Stimulated activated CD4-positive, alpha-beta T cell treated with anti-CD3 and anti-CD28 coated beads, Interleukin-4, amount 100 ng/mL, for 1 hour (primary cell): Measurements from ENCODE around the gene CYSRT1.

ENCODE experiments used
- DNase-seq: peaks from one replicate; pipeline ENCODE4 v3.0.0-alpha.2; 2020

Gene CYSRT1

GRCh38 chr9:137224830-137225694 lies at the start of gene CYSRT1:
TSS of gene CYSRT1 (plus strand) at chr9:137225174. CDS start at chr9:137225622, 448 bp downstream.
- no peak for DNase-seq

GRCh38 chr9:137175345-137175961 lies 49.5 kb upstream of the CYSRT1 start:
- DNase-seq, result no peak

- DNase-seq, result peak; percentile 26
These were observed 48.4 kb upstream of the CYSRT1 start for GRCh38 chr9:137176302-137177182.

GRCh38 chr9:137178201-137178938 lies 46.6 kb upstream of the CYSRT1 start:
- DNase-seq, result no peak

GRCh38 chr9:137178939-137179630 lies 45.9 kb upstream of the CYSRT1 start:
- no peak for DNase-seq

- no peak for DNase-seq
These were observed 45.2 kb upstream of the CYSRT1 start for GRCh38 chr9:137179761-137180160.

GRCh38 chr9:137180491-137180890 lies 44.5 kb upstream of the CYSRT1 start:
- DNase-seq, result no peak

GRCh38 chr9:137181680-137182079 lies 43.3 kb upstream of the CYSRT1 start:
- no peak for DNase-seq

GRCh38 chr9:137182836-137183235 lies 42.1 kb upstream of the CYSRT1 start:
- no peak for DNase-seq

- no peak for DNase-seq
These were observed 40.9 kb upstream of the CYSRT1 start for GRCh38 chr9:137183980-137184595.

GRCh38 chr9:137184881-137185660 lies 39.9 kb upstream of the CYSRT1 start:
- no peak for DNase-seq

GRCh38 chr9:137185921-137186320 lies 39.1 kb upstream of the CYSRT1 start:
- DNase-seq, result no peak

GRCh38 chr9:137186385-137186784 lies 38.6 kb upstream of the CYSRT1 start:
- no peak for DNase-seq

GRCh38 chr9:137187386-137187785 lies 37.6 kb upstream of the CYSRT1 start:
- no peak for DNase-seq

- DNase-seq, result no peak
These were observed 36.9 kb upstream of the CYSRT1 start for GRCh38 chr9:137188086-137188489.

- peak; percentile 95 for DNase-seq
These were observed 36.3 kb upstream of the CYSRT1 start, which contains the start of the genes ANAPC2 and SSNA1 for GRCh38 chr9:137188490-137189296. TSS of gene ANAPC2 (minus strand) at chr9:137188560. CDS start at chr9:137188532, 28 bp downstream. TSS of gene SSNA1 (plus strand) at chr9:137188676. CDS start at chr9:137188727, 51 bp downstream.

GRCh38 chr9:137189297-137190295 lies 35.4 kb upstream of the CYSRT1 start:
- DNase-seq, result no peak

GRCh38 chr9:137190315-137190856 lies 34.6 kb upstream of the CYSRT1 start:
- no peak for DNase-seq
